DOHH2 (cell line): ENCODE measurements around the gene UBTD2.

Experiments used
- CTCF ChIP-seq: fragments of 200-600 bp; sonication (generic); IDR thresholded peaks from one replicate; pipeline ENCODE4 v1.5.1; 2014; ENCODE audit warnings: antibody characterized with exemption, mild to moderate bottlenecking, low read depth, low read length; ENCODE audit not compliant: poor library complexity, severe bottlenecking
- EZH2phosphoT487 ChIP-seq: fragments of 200-600 bp; sonication (generic); IDR thresholded peaks from 2 replicates; pipeline ENCODE4 v1.6.1; 2017; ENCODE audit warnings: borderline replicate concordance, mild to moderate bottlenecking, antibody characterized with exemption, low read length, moderate library complexity, mixed read lengths

GRCh38 chr5:172189693-172190296 lies 93.8 kb downstream of the UBTD2 start:
- no peak for TF ChIP-seq CTCF
- TF ChIP-seq EZH2phosphoT487: no peak
